ENCODE data around the gene EEF1AKMT3. TPM values are rescaled to one million over a fixed set of nuclear protein-coding genes. Genes with fewer than 3 reads are reported as not detected.
A peak's percentile ranks its signal among the peaks of the same experiment; 100 is the strongest.

Gene EEF1AKMT3
- total RNA-seq, 2 donors from 2014 or later, result 3.4 to 4.8 TPM

GRCh38 chr12:57782608-57783465 lies 10.4 kb downstream of the EEF1AKMT3 start, which contains the start of gene TSFM:
TSFM (plus strand) TSS chr12:57782787; CDS start chr12:57782802, 15 bp downstream.
- TF ChIP-seq CTCF (IDR thresholded peaks at IDR 0.05), result peak; percentile 87

GRCh38 chr12:57783466-57783801 lies 11.0 kb downstream of the EEF1AKMT3 start:
- Histone ChIP-seq H3K9ac (ENCODE audit: low read depth in 2 of 2, low read length in 2 of 2) (peak overlapping the region; percentile 83 to 98), H3K4me1 (no peaks in the 10 kb centered on the region), H3K9me3 (no peaks in the 10 kb centered on the region), H3K36me3 (no peaks in the 10 kb centered on the region), H3K27me3 (no peaks in the 10 kb centered on the region), H3K4me3 (peak overlapping the region; percentile 87), H3K27ac (no peak overlapping the region)
- no peak for DNase-seq
- intact Hi-C loops (cut with DNase I), result loop anchor here (5.0 kb wide), 1 partner anchor 49 kb away; no protein-coding TSS in a partner anchor
- no peak for TF ChIP-seq CTCF (IDR thresholded peaks at IDR 0.05)

More at GRCh38 chr12:57782608-57783465, 10.4 kb downstream of the EEF1AKMT3 start, which contains the start of gene TSFM:
- Histone ChIP-seq H3K36me3 (no peaks in the 10 kb centered on the region), H3K9me3 (no peaks in the 10 kb centered on the region), H3K9ac (ENCODE audit: low read depth in 2 of 2, low read length in 2 of 2) (peak within 1 kb of the TSS; percentile 83 to 98), H3K4me1 (no peaks in the 10 kb centered on the region), H3K27me3 (no peaks in the 10 kb centered on the region), H3K27ac (no peak within 1 kb of the TSS), H3K4me3 (peak within 1 kb of the TSS; percentile 87)
- intact Hi-C loops (cut with DNase I), result loop anchor here (5.0 kb wide), 1 partner anchor 49 kb away; no protein-coding TSS in a partner anchor
- peak; percentile 99 for DNase-seq

GRCh38 chr12:57783861-57784260 lies 11.4 kb downstream of the EEF1AKMT3 start:
- no peak overlapping the region for H3K9ac ChIP-seq (ENCODE audit: low read depth in 2 of 2, low read length in 2 of 2)
- H3K4me1 ChIP-seq, result no peaks in the 10 kb centered on the region
- TF ChIP-seq CTCF (IDR thresholded peaks at IDR 0.05), result no peak
- no peaks in the 10 kb centered on the region for H3K27me3 ChIP-seq
- DNase-seq, result no peak
- intact Hi-C loops (cut with DNase I), result loop anchor here (5.0 kb wide), 1 partner anchor 48 kb away; no protein-coding TSS in a partner anchor
- H3K36me3 ChIP-seq, result no peaks in the 10 kb centered on the region
- H3K4me3 ChIP-seq, result no peak overlapping the region
- no peak overlapping the region for H3K27ac ChIP-seq
- no peaks in the 10 kb centered on the region for H3K9me3 ChIP-seq

- Histone ChIP-seq H3K4me3 (no peak overlapping the region), H3K27me3 (no peaks in the 10 kb centered on the region), H3K4me1 (no peaks in the 10 kb centered on the region), H3K36me3 (no peaks in the 10 kb centered on the region), H3K9me3 (no peaks in the 10 kb centered on the region), H3K9ac (ENCODE audit: low read depth in 2 of 2, low read length in 2 of 2) (no peak overlapping the region), H3K27ac (no peak overlapping the region)
- TF ChIP-seq CTCF (IDR thresholded peaks at IDR 0.05), result no peak
- no peak for DNase-seq
- intact Hi-C loops (cut with DNase I), result no loop called here
Observed at GRCh38 chr12:57793920-57794319, 21.5 kb downstream of the EEF1AKMT3 start.

- intact Hi-C loops (cut with DNase I), result no loop called here
- no peaks in the 10 kb centered on the region for H3K4me1 ChIP-seq
- no peak overlapping the region for H3K4me3 ChIP-seq
- no peak overlapping the region for H3K27ac ChIP-seq
- no peaks in the 10 kb centered on the region for H3K27me3 ChIP-seq
- DNase-seq, result no peak
- no peak for TF ChIP-seq CTCF (IDR thresholded peaks at IDR 0.05)
- no peak overlapping the region for H3K9ac ChIP-seq (ENCODE audit: low read depth in 2 of 2, low read length in 2 of 2)
- no peaks in the 10 kb centered on the region for H3K36me3 ChIP-seq
- H3K9me3 ChIP-seq, result no peaks in the 10 kb centered on the region
Observed at GRCh38 chr12:57795354-57795753, 22.9 kb downstream of the EEF1AKMT3 start.

Data from colonic mucosa (tissue), 4 donors.